SH-SY5Y (cell line): ENCODE results near the gene MED13L.

Source experiments
- GATA2 ChIP-seq: IDR thresholded peaks from 2 replicates; pipeline ENCODE4 v1.6.1; 2011; ENCODE audit warnings: mild to moderate bottlenecking, low read depth, low read length
- GATA3 ChIP-seq: IDR thresholded peaks from 2 replicates; pipeline ENCODE4 v1.6.1; 2011; ENCODE audit warnings: low read depth, mild to moderate bottlenecking, low read length, moderate library complexity

DNA sequence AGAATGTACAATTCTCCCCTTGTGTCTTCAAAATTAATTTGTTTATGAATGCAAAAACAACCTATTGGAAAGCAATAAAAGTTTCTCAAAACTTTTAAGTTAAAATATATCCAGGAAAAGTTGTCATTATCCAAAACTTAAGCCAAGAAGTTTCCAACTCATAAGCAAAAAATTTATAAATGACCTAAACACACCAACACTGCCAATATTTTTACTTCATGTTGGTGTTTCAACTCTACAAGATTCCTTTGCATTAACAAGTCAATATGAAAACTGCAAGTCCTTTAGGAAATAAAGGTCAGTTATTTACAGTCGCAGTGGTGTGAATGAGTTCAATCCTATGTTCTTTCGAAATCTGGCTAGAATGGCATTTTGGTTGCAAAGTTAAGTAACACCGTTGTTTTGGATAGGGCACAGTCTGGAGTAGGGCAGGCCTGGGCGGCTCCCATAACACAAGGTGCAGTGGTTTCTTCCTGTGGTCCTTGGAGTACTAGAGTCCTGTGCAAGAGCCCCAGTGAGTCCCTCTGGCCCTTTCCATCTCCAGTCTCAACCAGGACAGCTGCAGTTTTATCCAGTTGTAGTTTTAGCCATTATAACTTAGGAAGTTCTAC lies 151.4 kb downstream of the MED13L start:
- TF ChIP-seq GATA2 (no peak), GATA3 (no peak)
